ENCODE data around the gene B3GAT1.
"Not testable (repeated sequence)": the region's sequence is repeated elsewhere in the genome, so short reads cannot be mapped to it uniquely, and the experiment has no call there.

B3GAT1 gene, protein sequence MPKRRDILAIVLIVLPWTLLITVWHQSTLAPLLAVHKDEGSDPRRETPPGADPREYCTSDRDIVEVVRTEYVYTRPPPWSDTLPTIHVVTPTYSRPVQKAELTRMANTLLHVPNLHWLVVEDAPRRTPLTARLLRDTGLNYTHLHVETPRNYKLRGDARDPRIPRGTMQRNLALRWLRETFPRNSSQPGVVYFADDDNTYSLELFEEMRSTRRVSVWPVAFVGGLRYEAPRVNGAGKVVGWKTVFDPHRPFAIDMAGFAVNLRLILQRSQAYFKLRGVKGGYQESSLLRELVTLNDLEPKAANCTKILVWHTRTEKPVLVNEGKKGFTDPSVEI

DNA sequence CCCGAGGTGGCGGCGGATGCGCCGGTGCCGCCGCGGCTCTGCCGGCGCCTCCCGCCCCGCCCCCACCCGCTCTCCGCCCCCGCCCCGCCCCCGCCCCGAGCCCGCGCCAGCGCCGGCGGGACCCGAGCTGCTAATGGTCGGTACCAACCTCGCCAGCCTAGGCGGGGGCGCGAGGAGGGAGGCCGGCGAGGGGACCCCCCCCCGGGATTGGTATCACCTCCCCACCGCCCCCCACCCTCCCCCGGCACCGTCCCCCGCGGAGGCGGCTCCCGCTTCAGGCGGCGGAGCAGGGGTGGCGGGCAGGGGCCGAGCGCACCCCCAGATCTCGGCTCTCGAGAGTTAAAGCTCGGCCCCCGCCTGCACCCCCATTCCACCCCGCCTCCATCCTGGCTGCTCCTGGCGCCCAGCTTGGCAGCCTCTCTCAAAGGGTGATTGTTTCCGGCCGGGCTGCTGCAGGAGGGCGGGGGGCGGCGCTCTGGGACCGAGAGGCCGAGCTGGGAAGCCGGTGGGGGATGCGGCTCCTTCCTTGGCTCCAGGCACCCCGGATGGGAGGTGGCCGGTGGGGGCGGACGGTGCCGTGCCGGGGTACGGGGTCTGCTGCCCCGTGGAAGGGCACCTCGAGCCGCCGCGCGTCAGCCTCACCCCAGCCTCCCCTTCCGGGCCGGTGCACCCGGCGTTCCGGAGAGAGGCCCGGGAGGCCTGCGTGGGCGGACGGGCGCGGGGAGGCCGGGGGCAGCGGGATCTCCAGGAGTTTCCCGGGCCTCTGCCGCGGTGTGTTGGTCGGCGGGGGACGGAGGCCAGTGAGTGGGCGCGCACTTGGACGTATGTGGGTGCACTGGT is at the start of gene B3GAT1:
Gene B3GAT1, minus strand, starts transcription at position 40 of the 840 bp plus-strand sequence. CDS start 24,583 bp downstream, outside the sequence.
- no peak for DNase-seq

DNA sequence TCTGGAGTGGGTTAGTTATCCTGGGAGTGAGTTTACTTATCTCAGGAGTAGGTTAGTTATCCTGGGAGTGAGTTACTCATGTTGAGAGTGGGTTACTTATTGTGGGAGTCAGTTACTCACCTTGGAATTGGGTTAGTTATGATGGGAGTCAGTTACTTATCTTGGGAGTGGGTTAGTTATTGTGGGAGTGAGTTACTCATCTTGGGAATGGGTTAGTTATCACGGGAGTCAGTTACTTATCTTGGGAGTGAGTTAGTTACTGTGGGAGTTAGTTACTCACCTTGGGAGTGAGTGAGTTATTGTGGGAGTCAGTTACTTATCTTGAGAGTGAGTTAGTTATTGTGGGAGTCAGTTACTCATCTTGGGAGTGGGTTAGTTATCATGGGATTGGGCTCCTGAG is 49.6 kb upstream of the B3GAT1 start:
- DNase-seq, result no peak

DNA sequence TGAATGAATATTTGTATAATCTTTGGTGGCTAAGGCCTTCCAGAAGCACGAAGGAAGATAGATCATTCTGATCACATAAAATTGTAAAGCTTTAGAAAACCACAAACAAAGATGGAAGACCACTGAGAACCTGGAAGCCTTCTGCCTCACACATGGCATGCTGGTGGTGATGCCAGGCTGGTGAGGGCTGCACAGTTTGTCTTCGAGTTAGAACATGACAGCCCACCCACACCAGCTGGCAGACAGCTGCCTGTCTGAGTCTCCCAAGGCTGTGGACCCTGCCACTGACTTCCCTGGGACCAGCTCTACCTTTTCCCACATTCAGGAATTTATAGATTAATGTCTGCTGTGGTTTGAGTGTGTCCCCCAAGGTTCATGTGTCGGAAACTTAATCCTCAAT is 48.8 kb upstream of the B3GAT1 start:
- DNase-seq, result no peak

DNA sequence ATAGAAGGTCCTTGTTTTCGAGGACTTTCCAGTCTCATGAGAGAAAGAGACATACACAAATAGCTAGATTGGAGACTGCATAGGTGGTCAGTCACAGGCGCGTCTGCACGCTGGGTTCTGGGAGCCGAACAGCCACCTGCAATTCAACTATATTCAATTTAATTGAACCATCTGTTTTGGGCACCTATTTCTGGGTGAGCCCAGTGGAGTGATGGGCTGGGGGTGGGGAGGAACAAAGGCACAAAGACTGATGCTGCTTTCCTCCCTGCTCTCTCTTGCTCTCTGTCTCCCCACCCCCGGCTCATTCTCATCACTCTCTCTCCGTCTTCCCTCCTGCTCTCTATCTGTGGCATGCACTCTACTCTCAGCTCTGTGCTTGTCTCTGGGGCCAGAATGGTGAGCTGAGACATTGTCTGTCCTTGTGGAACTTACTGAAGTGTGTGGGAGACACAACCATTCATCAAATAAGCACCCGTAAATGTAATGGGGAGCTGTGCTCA is 48.1 kb upstream of the B3GAT1 start:
- DNase-seq, result no peak

DNA sequence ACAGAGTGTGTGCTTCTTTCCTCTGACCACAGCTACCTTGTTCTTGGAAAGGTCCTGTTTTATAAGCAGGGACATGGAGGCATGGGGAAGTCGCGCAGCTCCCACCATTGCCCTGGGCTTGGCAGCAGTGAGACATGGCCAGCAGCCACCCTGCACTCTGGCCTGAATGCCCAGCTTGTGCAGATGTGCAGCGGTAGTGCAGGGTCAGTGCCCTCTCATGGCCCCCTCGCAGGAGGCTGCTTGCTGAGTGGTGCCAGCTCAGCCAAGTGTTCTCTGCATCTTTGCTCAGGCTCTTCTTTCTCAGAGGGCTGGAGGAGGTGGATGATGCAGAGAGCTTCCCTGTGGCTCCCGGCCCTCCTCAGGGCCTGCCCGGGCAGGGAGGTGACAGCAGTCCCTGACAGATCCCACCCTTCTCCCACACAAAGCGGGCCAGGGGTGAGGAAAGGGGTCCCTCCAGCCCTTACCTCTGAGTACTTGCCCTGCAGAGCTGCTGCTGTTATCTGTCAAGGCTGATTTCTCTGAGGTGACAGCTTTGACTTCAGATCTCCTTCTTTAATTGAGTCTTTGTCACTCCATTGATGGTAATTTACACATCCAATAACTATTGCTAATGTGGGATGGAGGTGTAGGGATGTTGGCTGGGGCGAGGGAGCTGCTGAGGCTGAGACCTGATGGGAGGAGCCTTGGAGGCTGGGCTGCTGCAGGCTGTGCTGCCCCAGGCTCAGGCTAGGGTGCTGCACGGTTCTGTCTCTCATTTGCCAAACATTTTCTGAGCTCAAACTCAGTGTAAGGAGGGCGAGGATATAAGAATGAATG is 47.4 kb upstream of the B3GAT1 start:
- no peak for DNase-seq

DNA sequence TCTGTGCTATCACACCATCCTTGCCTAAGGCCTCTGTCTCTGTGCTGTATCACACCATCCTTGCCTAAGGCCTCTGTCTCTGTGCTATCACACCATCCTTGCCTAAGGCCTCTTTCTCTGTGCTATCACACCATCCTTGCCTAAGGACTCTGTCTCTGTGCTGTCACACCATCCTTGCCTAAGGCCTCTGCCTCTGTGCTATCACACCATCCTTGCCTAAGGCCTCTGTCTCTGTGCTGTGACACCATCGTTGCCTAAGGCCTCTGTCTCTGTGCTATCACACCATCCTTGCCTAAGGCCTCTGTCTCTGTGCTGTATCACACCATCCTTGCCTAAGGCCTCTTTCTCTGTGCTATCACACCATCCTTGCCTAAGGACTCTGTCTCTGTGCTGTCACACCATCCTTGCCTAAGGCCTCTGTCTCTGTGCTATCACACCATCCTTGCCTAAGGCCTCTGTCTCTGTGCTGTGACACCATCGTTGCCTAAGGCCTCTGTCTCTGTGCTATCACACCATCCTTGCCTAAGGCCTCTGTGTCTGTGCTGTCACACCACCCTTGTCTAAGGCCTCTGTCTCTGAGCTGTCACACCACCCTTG is 45.5 kb upstream of the B3GAT1 start:
- DNase-seq, result not testable (repeated sequence)

DNA sequence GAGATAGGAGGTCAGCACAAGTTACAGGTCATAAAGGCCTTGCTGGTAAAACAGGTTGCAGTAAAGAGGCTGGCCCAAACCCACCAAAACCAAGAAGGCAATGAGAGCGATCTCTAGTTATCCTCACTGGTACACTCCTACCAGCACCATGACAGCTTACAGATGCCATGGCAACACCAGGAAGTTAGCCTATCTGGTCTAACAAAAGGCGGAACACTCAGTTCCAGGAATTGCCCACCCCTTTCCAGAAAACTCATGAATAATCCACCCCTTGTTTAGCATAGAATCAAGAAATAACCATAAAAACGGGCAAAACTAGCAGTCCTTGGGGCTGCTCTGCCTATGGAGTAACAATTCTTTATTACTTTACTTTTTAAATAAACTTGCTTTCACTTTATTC is 43.5 kb upstream of the B3GAT1 start:
- no peak for DNase-seq

DNA sequence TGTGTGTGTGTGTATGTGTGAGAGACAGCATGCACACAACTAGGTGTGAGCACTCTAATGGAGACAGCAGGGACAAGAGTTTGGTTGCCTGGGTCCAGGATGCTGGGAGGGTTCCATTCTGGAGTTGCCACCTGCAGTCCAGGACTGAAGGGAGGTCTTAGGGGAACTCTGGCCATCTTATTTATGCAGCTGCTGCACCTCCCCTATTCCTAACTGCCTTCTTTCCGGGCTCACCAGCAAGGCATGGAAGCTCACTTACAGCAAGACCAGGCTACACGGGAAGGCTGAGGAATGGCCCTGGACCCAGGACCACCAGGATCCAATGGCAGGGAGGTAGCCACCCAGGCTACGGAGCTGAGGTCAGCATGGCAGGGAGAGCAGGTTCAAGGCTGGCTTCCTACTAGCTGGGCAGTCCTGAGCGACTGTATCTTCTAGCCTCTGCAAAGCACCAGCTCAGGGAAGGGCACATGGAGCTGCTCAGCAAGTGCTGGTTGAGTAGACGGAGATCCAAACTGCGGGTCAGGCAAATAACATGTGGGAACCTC is 42.2 kb upstream of the B3GAT1 start:
- no peak for DNase-seq

DNA sequence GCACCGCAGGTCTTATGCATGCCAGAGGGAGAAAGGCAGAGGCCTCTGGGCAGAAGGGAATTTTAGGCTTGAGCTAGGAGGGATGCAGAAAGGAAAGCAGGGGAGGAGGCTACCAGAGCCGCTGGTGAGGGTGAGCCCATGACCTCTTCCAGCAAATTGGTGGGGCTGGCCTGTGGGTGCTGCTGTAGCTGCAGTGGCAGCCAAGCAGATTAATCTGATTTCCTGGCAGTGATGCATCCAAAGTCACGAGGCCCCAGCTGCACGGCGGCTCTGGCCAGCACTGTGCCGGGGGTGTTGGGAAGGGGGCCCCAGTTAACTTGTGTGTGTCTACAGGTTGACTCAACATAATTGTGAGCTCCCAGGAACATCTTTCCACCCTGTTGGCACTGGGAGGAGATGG is 41.4 kb upstream of the B3GAT1 start:
- DNase-seq, result no peak

DNA sequence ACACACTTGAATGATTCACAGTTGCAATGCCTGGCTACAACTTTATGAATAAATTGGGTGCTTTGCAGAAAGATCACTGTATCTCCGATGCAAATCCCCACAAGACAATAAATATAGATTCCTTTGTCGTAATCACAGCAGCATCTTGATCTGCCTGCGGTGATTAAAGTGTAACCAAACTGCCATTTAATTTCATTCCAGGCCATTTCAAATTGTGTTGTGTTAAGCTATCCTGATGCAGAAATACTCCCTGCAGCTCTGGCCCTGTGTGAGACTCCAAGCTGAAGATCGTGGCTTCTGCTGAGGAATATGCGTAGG is 40.8 kb upstream of the B3GAT1 start:
- no peak for DNase-seq

DNA sequence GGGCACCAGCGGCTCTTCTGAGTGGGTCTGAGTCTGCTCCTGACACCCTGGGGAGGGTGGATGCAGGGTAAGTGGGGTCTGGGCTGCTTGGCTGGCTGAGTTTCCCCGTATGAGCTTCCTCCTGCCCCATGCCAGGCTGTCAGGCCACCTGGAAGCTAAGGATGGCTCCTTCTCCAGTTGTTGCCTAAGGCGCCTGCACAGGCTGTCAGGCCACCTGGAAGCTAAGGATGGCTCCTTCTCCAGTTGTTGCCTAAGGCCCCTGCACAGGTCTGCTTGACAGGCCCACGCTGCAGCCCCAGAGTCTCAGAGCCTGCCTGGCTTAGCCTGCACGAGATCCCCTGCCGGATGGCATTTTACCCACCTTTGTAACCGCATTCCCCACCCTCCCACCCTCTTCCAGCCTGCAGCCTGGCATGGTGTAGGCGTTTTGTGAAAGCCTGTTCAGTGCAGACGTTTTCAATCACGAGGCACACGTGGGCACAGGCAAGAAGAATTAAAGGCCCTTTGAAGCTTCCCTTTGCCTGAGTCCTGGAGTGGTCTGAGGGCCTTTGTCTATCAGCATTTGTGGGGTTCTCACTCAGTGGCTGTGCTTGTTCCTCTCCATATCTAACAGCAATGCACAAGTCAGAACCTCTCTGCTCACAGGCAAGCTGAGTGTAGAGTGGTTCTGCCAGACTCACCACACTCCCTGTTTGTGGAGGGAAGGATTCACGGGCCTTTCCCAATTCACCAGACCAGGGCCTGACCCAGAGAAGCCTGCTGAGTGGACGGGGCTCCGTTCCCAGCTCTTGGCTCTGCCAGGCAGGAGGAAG is 40.2 kb upstream of the B3GAT1 start:
- DNase-seq, result no peak

DNA sequence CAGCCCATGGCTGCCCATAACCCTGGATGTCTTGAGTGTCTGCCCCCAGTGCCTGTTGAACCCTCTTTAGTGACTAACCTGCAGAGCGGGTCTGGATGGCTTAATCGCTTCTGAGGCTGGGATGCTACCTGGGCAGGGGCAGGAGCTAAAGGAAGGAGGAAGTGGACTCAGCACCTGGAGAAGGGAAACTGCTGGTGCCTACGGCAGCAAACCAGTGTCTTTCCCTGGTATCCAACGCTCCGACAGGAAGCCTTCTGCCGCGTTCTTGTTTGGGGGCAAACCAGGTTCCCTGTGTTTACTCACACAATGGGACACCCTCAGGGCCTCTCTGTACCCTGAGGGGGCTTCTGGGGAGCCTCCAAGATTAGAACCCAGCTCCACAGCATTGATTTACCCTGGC is 38.1 kb upstream of the B3GAT1 start:
- DNase-seq, result no peak

DNA sequence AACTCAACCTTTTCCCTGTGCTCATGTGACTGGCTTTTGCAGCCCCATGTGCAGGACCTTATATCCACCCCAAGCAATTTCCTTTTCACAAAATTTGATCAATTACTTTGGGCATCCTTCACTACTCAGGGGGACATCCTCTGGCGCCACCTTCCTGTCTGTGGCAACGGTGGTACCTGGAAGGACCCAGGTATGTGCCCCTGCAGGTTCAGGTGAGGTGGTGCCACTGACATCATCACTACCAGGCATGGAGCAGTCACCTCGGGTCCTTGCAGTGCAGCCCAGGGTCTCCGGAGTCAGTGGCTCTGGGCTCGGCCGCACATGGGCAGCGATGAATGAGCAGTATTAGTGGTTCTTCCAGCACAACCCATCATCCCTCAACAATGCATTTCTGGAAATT is 37.7 kb upstream of the B3GAT1 start:
- no peak for DNase-seq

DNA sequence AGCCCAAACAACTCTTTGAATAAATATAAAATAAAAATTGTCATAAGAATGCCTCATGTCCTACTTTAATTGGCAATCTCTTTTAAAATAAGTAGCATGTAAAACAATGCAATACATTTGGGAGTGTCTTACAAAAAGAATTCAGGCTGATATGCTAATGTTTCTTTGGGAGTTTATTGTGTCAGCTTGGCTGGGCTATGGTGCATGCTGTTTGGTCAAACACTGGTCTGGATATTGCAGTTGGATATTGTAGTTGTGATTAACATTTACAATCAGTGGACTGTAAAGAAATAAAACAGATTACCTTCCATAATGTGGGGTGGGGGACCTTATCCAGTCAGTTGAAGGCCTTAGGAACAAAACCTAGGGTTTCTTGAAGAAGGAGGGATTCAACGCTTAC is 37.0 kb upstream of the B3GAT1 start:
- DNase-seq, result no peak

DNA sequence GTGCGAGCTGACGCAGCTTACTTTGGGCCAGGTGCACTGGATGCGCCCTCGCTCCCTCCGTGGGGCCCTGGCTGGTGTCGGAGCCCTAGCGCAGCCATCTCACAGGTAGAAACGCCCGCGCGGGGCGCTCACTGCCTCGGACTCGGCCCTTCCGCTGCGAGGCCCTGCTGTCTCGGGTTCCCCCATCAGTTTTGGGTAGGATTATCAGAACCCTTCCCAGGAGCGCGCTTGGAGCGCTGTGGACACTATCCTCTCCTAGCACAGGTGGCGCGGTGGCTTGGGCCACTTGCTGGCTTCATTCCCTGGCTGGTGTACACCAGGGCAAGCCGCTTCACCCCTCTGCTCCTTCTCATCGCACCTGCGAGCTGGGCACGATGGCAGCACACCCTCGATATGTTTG is 35.7 kb upstream of the B3GAT1 start:
- DNase-seq, result no peak

DNA sequence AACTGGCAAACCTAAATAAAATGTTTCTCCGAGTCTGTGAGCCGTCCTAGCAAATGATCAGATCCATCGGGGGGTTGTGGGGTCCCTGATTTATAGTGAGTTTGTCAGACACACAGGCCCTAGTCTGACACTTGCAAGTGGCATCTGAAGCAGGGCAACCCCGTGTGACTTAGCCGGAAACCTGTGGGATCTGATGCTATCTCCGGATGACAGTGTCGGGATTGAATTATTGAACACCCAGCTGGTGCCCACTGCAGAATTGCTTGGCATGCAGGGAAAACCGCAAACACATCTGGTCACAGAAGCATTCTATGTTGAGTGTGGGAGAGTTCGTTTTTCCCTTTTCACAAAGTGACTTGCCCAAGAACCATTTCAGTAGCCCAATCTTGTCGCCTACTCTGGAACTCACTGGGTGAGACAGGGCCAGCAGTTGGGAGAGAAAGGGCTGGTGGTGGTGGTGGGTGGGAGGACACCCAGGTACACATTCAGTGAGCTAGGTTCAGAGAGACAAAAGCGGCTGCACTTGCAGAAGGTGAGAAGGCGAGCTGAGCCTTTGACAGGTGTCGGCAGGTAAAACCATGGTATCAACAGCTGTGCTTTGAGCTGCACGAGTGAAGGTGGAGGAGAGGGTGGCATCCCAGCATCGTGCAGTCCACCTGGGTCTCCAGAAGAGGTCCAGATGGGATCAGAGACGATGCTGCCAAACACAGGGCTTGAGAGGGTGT is 33.7 kb upstream of the B3GAT1 start:
- no peak for DNase-seq

DNA sequence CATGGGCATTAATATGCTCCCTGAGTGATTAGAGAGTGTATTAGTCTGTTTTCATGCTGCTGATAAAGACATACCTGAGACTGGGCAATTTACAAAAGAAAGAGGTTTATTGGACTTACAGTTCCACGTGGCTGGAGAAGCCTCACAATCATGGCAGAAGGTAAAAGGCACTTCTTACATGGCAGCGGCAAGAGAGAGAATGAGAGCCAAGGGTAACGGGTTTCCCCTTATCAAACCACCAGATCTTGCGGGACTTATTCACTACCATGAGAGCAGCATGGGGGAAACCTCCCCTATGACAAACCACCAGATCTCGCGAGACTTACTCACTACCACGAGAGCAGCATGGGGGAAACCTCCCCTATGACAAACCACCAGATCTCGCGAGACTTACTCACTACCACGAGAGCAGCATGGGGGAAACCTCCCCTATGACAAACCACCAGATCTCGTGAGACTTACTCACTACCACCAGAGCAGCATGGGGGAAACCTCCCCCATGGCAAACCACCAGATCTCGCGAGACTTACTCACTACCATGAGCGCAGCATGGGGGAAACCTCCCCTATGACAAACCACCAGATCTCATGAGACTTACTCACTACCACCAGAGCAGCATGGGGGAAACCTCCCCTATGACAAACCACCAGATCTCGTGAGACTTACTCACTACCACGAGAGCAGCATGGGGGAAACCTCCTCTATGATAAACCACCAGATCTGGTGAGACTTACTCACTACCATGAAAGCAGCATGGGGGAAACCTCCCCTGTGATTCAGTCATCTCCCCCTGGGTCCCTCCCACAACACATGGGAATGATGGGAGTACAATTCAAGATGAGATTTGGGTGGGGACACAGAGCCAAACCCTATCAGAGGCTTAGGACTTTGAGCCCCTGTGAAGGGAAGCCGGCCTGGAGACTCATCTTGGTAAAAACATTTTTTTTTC is 32.4 kb upstream of the B3GAT1 start:
- DNase-seq, result not testable (repeated sequence)

DNA sequence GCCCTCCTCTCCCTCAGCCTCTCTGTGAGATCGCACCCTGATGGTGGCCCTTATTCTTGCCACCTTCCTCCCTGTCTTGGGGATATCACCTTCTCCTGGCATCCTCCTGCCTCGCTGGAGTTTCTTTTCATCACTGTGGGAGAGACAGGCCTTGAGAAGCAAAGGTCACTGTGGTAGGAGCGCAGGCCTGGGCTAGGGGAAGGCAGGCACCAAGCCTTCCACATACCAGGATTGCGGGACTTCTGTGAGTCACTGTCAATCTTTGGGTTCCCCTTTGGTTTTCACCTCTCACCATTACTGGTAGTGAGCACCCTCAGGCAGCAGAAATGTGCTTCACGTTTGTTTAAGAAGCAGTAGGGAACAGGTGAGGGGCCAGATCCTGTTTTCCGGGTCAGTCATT is 31.2 kb upstream of the B3GAT1 start:
- DNase-seq, result no peak

DNA sequence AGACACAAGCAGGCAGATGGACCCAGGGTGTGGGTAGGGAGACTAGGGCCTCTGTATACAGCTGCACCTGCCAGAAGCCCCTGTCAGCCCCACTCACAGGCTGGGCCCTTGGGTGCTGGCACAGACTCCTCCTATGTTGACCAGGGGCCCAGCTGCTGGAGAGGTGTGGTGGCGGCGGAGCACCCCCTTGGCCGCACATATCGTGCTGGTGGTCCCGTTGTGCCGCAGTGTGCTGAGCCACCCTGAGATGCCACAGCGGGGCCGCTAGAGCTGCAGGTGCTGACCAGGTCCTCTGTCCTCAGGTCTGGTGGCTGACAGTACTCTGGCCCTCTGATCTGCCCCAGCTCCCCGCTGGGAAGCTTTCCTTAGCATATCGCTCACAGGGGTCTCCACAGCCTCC is 30.2 kb upstream of the B3GAT1 start:
- DNase-seq, result no peak

DNA sequence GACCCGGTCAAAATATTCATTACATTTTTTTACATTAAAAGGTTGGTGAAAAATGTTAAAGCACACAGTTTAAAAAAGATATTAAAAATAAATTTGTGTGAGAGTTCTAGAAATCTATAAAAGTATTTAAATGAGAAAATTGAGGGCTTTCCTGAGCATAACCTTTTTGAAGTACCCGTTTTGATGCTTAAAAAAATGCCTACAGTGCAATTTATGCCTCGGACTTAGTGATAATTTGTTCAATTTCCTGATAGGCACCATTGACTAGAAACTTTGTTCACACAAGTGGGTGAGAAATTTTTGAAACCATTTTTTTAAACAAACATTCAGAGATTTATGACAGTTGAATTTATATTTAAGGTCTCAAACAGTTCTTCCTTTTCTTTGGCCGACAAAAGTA is 29.7 kb upstream of the B3GAT1 start:
- no peak for DNase-seq

All from EL (cell line).